NCI-H2107 treated with DMSO at 0.1 percent for 48 hours (cell line): Measurements from ENCODE around the gene IRS2.
"Not testable (repeated sequence)": the region's sequence is repeated elsewhere in the genome, so short reads cannot be mapped to it uniquely, and the experiment has no call there.

Experiments used
- DNase-seq: peaks from one replicate; lab custom pipeline; 2025; ENCODE audit not compliant: unreplicated experiment; lab: John Stamatoyannopoulos, UW

The IRS2 gene

GRCh38 chr13:109735436-109735966 lies 50.9 kb downstream of the IRS2 start:
- DNase-seq = no peak

DNA sequence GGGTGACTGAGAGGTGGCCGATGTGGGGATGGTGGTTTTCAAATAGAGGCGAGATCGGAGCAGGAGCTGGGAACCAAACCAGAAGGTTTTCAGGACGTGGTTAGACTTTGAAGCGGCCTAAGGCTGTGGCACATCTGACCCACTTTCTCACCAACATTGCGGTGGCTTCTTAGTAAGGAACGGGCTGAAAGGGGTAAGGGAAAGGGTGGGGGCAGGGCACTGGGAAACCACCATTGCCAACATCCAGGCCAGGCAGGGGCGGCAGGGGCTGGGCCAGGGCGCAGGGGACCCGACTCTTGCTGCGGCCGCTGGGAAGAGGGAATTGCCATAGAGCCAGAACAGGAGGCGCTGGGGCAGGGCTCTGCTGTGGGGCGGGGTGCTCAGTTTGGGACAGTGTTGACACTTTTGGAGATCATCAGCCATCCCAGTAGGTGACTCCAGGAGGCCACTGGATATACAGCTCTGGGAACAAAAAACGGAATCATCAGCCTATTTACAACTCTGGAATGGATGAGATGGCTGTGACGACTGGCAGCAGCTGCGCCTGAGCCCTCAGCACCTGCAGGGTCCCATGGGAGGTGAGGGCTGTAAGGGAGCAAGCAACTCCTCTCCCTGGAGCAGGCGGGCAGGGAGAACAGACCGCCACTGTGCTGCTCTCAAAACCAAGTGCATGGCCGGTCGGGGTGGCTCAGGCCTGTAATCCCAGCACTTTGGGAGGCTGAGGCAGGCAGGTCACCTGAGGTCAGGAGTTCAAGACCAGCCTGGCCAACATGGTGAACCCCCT lies 52.2 kb downstream of the IRS2 start:
- DNase-seq = peak; percentile 77

DNA sequence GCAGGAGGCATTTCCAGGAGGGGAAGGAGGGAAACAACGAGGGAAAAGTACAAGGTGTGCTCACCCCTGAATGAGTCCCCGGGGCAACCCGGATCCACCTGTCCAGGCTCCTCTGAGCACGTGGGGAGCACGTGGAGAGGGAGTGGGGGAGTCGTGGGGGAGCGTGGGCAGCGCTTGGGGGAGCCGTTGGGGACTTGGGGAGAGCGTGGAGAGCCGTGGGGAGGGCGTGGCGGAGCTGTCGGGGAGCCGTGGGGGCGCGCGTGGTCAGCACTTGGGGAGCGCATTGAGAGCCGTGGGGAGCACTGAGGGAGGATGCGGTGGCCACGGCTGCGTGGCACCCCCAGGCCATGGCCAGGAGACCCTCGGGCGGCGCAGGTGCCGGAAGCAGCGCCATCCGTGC lies 52.8 kb downstream of the IRS2 start:
- no peak for DNase-seq

DNA sequence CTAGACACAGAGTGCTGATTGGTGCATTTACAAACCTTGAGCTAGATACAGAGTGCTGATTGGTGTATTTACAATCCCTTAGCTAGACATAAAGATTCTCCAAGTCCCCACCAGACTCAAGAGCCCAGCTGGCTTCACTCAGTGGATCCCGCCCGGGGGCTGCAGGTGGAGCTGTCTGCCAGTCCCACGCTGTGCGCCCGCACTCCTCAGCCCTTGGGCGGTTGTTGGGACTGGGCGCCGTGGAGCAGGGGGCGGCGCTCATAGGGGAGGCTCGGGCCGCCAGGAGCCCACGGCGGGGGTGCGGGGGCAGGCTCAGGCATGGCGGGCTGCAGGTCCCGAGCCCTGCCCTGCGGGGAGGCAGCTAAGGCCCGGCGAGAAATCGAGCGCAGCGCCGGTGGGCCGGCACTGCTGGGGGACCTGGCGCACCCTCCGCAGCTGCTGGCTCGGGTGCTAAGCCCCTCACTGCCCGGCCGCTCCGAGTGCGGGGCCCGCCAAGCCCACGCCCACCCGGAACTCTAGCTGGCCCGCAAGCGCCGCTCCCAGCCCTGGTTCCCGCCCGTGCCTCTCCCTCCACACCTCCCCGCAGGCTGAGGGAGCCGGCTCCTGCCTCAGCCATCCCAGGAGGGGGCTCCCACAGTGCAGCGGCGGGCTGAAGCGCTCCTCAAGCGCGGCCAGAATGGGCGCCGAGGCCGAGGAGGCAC lies 53.8 kb downstream of the IRS2 start:
- not testable (repeated sequence) for DNase-seq

GRCh38 chr13:109730812-109731335 lies 55.5 kb downstream of the IRS2 start:
- no peak for DNase-seq

GRCh38 chr13:109728791-109729731 lies 57.3 kb downstream of the IRS2 start:
- DNase-seq = no peak

- DNase-seq = no peak
These were observed 58.3 kb downstream of the IRS2 start for GRCh38 chr13:109728061-109728460.

- no peak for DNase-seq
These were observed 59.1 kb downstream of the IRS2 start for GRCh38 chr13:109727251-109727650.

GRCh38 chr13:109725995-109726637 lies 60.3 kb downstream of the IRS2 start:
- no peak for DNase-seq

- no peak for DNase-seq
These were observed 61.1 kb downstream of the IRS2 start for GRCh38 chr13:109725297-109725696.

GRCh38 chr13:109724603-109725002 lies 61.8 kb downstream of the IRS2 start:
- no peak for DNase-seq

DNA sequence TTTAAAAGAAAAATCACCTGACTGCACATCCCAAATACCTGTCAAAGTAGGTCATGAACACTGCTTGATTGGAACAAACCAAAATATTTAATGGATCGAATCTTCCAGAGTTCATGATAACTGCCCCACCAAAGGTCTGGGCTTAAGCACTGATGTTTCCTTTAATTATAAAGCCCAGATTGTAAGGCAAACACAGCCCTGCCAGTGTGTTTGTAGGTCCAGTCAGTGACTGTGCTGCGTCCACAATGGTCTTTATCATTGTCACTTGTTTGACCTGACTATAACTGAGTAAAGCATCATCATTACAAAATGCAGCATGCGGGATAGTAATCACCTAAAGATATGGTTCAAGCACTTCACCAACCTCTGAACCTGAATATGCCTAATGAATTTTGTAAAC lies 63.3 kb downstream of the IRS2 start:
- DNase-seq = no peak

GRCh38 chr13:109722068-109722467 lies 64.3 kb downstream of the IRS2 start:
- no peak for DNase-seq

DNA sequence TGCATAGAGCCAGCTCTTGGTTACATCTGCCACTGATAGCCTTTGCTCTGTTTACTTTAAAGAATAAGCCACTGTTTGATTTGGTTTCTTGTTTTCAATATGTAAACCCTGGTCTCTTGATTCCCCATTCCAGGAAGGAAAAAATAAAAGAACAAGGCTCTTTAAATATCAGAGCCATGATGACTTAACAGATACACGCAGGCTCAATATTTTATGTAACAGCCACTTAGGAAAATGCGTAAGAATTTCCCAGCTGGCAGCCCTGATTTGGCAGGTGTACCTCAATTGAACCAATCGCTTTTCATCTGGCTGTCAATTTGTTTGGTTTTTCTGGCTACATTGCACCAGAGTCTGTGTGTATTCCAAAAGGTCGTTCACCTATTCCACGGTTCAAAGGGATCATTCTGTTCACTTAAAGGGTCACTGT lies 65.6 kb downstream of the IRS2 start:
- peak; percentile 56 for DNase-seq

- DNase-seq = no peak
These were observed 66.3 kb downstream of the IRS2 start for GRCh38 chr13:109719962-109720646.

- no peak for DNase-seq
These were observed 67.7 kb downstream of the IRS2 start for GRCh38 chr13:109718726-109719125.

DNA sequence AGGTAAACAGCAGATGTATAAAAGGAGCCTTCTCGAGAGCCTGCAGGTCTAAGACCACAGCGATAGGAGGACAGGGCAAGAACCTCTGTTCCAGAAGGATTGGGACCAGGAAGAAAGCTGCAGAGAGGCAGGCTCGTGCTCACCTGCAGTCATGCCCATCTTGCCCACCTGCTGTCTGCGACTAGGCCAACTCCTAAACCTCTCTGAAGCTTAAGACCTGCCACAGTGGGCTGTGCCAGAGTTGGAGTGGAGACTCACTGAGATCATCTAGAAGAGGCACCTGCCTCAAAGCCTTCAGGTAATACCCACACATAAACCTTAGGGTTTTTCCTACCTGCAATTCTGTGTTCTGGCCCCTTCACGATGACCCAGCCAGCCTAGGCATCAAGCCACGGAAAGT lies 68.7 kb downstream of the IRS2 start:
- DNase-seq = no peak

- no peak for DNase-seq
These were observed 70.5 kb downstream of the IRS2 start for GRCh38 chr13:109715902-109716301.

DNA sequence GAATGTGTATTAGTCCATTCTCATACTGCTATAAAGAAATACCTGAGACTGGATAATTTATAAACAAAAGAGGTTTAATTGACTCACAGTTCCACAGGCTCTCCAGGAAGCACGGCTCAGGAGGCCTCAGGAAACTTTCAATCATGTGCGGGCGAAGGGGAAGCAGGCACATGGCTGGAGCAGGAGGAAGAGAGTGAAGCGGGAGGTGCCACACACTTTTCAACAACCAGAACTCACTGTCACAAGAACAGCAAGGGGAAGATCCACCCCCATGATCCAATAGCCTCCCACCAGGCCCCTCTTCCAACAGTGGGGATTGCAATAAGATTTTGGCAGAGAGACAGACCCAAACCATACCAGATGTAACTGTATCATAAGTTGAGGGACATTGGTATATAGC lies 72.7 kb downstream of the IRS2 start:
- no peak for DNase-seq
